ENCODE data around the gene SUGCT. TPM values are rescaled to one million over a fixed set of nuclear protein-coding genes. Genes with fewer than 3 reads are reported as not detected.

The SUGCT gene
- total RNA-seq, 1 experiment from 2014 or later: 9.9 TPM

DNA sequence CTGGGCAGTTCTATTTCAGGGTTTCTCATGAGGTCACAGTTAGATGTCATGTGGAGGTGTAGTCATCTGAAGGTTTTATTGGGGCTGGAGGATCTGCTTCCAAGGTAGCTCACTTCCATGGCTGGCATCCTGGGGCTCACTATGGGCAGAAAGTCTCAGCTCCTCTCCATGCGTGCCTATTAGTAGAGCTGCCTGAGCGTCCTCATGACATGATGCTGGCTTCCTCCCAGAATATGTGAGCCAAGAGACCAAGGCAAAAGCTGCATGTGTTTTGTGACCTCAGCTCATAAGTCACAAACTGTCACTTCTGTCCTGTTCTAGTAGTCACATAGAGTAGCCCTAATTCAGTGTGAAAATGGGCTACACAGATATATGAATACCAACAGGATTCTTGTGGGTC lies 524.4 kb downstream of the SUGCT start:
- intact Hi-C loops (cut with micrococcal nuclease; ENCODE audit: unreplicated experiment): no loop called here
- no peaks in the 10 kb centered on the region for H3K9me3 ChIP-seq
- H3K4me1 ChIP-seq: no peaks in the 10 kb centered on the region
- Mint-ChIP-seq H3K36me3 (ENCODE audit: insufficient read depth, unreplicated experiment) (no peaks in the 10 kb centered on the region), H3K4me1 (ENCODE audit: low read depth, unreplicated experiment) (no peaks in the 10 kb centered on the region), H3K27ac (ENCODE audit: unreplicated experiment) (no peak overlapping the region), H3K9me3 (ENCODE audit: unreplicated experiment) (no peaks in the 10 kb centered on the region), H3K4me3 (ENCODE audit: unreplicated experiment) (no peak overlapping the region), H3K27me3 (ENCODE audit: insufficient read depth, unreplicated experiment) (no peaks in the 10 kb centered on the region)
- TF ChIP-seq, protein P1, sequence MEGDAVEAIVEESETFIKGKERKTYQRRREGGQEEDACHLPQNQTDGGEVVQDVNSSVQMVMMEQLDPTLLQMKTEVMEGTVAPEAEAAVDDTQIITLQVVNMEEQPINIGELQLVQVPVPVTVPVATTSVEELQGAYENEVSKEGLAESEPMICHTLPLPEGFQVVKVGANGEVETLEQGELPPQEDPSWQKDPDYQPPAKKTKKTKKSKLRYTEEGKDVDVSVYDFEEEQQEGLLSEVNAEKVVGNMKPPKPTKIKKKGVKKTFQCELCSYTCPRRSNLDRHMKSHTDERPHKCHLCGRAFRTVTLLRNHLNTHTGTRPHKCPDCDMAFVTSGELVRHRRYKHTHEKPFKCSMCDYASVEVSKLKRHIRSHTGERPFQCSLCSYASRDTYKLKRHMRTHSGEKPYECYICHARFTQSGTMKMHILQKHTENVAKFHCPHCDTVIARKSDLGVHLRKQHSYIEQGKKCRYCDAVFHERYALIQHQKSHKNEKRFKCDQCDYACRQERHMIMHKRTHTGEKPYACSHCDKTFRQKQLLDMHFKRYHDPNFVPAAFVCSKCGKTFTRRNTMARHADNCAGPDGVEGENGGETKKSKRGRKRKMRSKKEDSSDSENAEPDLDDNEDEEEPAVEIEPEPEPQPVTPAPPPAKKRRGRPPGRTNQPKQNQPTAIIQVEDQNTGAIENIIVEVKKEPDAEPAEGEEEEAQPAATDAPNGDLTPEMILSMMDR (IDR thresholded peaks at IDR 0.05; ENCODE audit: insufficient read depth in 1 of 2, low read depth in 1 of 2, low read length in 1 of 2, severe bottlenecking in 1 of 2, unreplicated experiment in 1 of 2): no peak
- no peak overlapping the region for H3K4me3 ChIP-seq (ENCODE audit: low read depth, low read length)
- no peaks in the 10 kb centered on the region for H3K36me3 ChIP-seq (ENCODE audit: control insufficient read depth, insufficient read depth, low read length)
- DNase-seq: no peak
- H3K27me3 ChIP-seq (replicated peaks; ENCODE audit: control insufficient read depth, insufficient read depth, low read length): no peaks in the 10 kb centered on the region
- ChIA-PET CTCF (interaction anchor here (0.6 kb wide), 1 partner anchor 205 kb away, joined by 3 read pairs; no protein-coding TSS in a partner anchor), POLR2A (no interaction called here)
- no TSS peak for BruUV-seq (replicated peaks)

DNA sequence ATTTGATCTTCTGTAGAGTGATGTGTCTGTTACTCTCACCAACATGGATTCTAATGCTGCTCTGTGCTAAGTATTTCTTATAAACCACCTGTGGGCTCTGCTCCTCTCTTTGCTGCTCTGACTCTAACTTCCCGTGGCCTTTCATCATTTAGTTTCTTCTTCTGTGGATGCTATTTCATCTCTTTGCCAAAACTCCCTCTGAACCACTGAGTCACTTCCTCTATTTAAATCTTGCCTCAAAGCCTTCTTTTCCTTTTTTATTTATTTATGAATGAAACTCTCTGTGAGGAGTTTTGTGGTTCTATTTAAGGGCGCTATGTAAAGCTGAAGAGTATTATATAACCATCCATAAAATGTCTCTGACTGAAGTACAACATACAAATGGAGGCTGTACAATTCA lies 538.5 kb downstream of the SUGCT start:
- no peak overlapping the region for H3K27ac Mint-ChIP-seq (ENCODE audit: unreplicated experiment)
- H3K4me3 Mint-ChIP-seq (ENCODE audit: unreplicated experiment): no peak overlapping the region
- BruUV-seq (replicated peaks): no TSS peak
- H3K4me1 Mint-ChIP-seq (ENCODE audit: low read depth, unreplicated experiment): no peaks in the 10 kb centered on the region
- H3K27me3 Mint-ChIP-seq (ENCODE audit: insufficient read depth, unreplicated experiment): peaks cover 17% of the 10 kb centered on the region
- TF ChIP-seq, protein P1 (IDR thresholded peaks at IDR 0.05; ENCODE audit: insufficient read depth in 1 of 2, low read depth in 1 of 2, low read length in 1 of 2, severe bottlenecking in 1 of 2, unreplicated experiment in 1 of 2): no peak
- no peak for DNase-seq
- no peaks in the 10 kb centered on the region for H3K27me3 ChIP-seq (replicated peaks; ENCODE audit: control insufficient read depth, insufficient read depth, low read length)
- no peaks in the 10 kb centered on the region for H3K9me3 ChIP-seq
- no peak overlapping the region for H3K4me3 ChIP-seq (ENCODE audit: low read depth, low read length)
- H3K36me3 Mint-ChIP-seq (ENCODE audit: insufficient read depth, unreplicated experiment): no peaks in the 10 kb centered on the region
- POLR2A ChIA-PET: no interaction called here
- intact Hi-C loops (cut with micrococcal nuclease; ENCODE audit: unreplicated experiment): no loop called here
- no peaks in the 10 kb centered on the region for H3K36me3 ChIP-seq (ENCODE audit: control insufficient read depth, insufficient read depth, low read length)
- CTCF ChIA-PET: no interaction called here
- H3K4me1 ChIP-seq: no peaks in the 10 kb centered on the region
- no peaks in the 10 kb centered on the region for H3K9me3 Mint-ChIP-seq (ENCODE audit: unreplicated experiment)

- ChIA-PET CTCF (no interaction called here), POLR2A (no interaction called here)
- H3K27ac Mint-ChIP-seq (ENCODE audit: unreplicated experiment): no peak overlapping the region
- no peaks in the 10 kb centered on the region for H3K27me3 ChIP-seq (replicated peaks; ENCODE audit: control insufficient read depth, insufficient read depth, low read length)
- BruUV-seq (replicated peaks): no TSS peak
- H3K36me3 ChIP-seq (ENCODE audit: control insufficient read depth, insufficient read depth, low read length): no peaks in the 10 kb centered on the region
- no peaks in the 10 kb centered on the region for H3K9me3 Mint-ChIP-seq (ENCODE audit: unreplicated experiment)
- no peak for DNase-seq
- H3K9me3 ChIP-seq: no peaks in the 10 kb centered on the region
- no peaks in the 10 kb centered on the region for H3K36me3 Mint-ChIP-seq (ENCODE audit: insufficient read depth, unreplicated experiment)
- H3K4me1 Mint-ChIP-seq (ENCODE audit: low read depth, unreplicated experiment): no peaks in the 10 kb centered on the region
- no peaks in the 10 kb centered on the region for H3K4me1 ChIP-seq
- no peak overlapping the region for H3K4me3 ChIP-seq (ENCODE audit: low read depth, low read length)
- no peak overlapping the region for H3K4me3 Mint-ChIP-seq (ENCODE audit: unreplicated experiment)
- intact Hi-C loops (cut with micrococcal nuclease; ENCODE audit: unreplicated experiment): no loop called here
- TF ChIP-seq, protein P1 (IDR thresholded peaks at IDR 0.05; ENCODE audit: insufficient read depth in 1 of 2, low read depth in 1 of 2, low read length in 1 of 2, severe bottlenecking in 1 of 2, unreplicated experiment in 1 of 2): no peak
- H3K27me3 Mint-ChIP-seq (ENCODE audit: insufficient read depth, unreplicated experiment): peaks cover 16% of the 10 kb centered on the region
Measured at GRCh38 chr7:40674316-40674715, 539.5 kb downstream of the SUGCT start.
